ENCODE results near the gene PALLD. TPM values are rescaled to one million over a fixed set of nuclear protein-coding genes. Genes with fewer than 3 reads are reported as not detected.
A peak's percentile ranks its signal among the peaks of the same experiment; 100 is the strongest.

The PALLD gene
- total and polyA plus RNA-seq, 3 donors from 2014 or later = 138 to 156 (median 146) TPM

GRCh38 chr4:168841000-168841671 lies 344.3 kb downstream of the PALLD start:
- intact Hi-C loops (cut with DNase I; ENCODE audit: low total_unique reads) = no loop called here
- peak; percentile 25 for DNase-seq
- no peak overlapping the region for H3K4me3 ChIP-seq

GRCh38 chr4:168841672-168842019 lies 344.8 kb downstream of the PALLD start:
- H3K27ac ChIP-seq = peak overlapping the region; percentile 60 to 90
- DNase-seq = no peak
- H3K9me3 ChIP-seq = no peaks in the 10 kb centered on the region
- TF ChIP-seq POLR2A (IDR thresholded peaks at IDR 0.05) (no peak), CTCF (IDR thresholded peaks at IDR 0.05) (no peak)
- no peaks in the 10 kb centered on the region for H3K27me3 ChIP-seq
- no peaks in the 10 kb centered on the region for H3K36me3 ChIP-seq (ENCODE audit: low read depth, missing control alignments)
- intact Hi-C loops (cut with DNase I; ENCODE audit: low total_unique reads) = no loop called here
- peaks cover 39% of the 10 kb centered on the region for H3K4me1 ChIP-seq
- H3K4me3 ChIP-seq = no peak overlapping the region

More at GRCh38 chr4:168841000-168841671, 344.3 kb downstream of the PALLD start:
- WGBS, 2 donors = 77 to 87% methylated on average over 8 of the region's 8 CpGs
- peaks cover 39% of the 10 kb centered on the region for H3K4me1 ChIP-seq
- H3K36me3 ChIP-seq (ENCODE audit: low read depth, missing control alignments) = no peaks in the 10 kb centered on the region
- H3K27ac ChIP-seq = peak overlapping the region; percentile 60 to 90
- H3K27me3 ChIP-seq = no peaks in the 10 kb centered on the region
- TF ChIP-seq CTCF (IDR thresholded peaks at IDR 0.05) (no peak), POLR2A (IDR thresholded peaks at IDR 0.05) (no peak)
- no peaks in the 10 kb centered on the region for H3K9me3 ChIP-seq

- TF ChIP-seq POLR2A (IDR thresholded peaks at IDR 0.05) (no peak), CTCF (IDR thresholded peaks at IDR 0.05) (no peak)
- Histone ChIP-seq H3K27me3 (no peaks in the 10 kb centered on the region), H3K4me3 (no peak overlapping the region), H3K9me3 (no peaks in the 10 kb centered on the region), H3K27ac (peak overlapping the region in 1 of 2 donors; percentile 90), H3K36me3 (ENCODE audit: low read depth, missing control alignments) (no peaks in the 10 kb centered on the region), H3K4me1 (peaks cover 39% of the 10 kb centered on the region)
- WGBS, 2 donors = 60 to 71% methylated on average over 1 of the region's 1 CpG
- no peak for DNase-seq
- intact Hi-C loops (cut with DNase I; ENCODE audit: low total_unique reads) = no loop called here
Measured at GRCh38 chr4:168842186-168842585, 345.3 kb downstream of the PALLD start.

GRCh38 chr4:168843635-168844034 lies 346.8 kb downstream of the PALLD start:
- DNase-seq = no peak
- H3K4me1 ChIP-seq = peaks cover 48% of the 10 kb centered on the region
- intact Hi-C loops (cut with DNase I; ENCODE audit: low total_unique reads) = no loop called here
- peak overlapping the region; percentile 9 to 90 for H3K27ac ChIP-seq
- no peak for TF ChIP-seq POLR2A (IDR thresholded peaks at IDR 0.05)
- TF ChIP-seq CTCF (IDR thresholded peaks at IDR 0.05) = no peak
- H3K27me3 ChIP-seq = no peaks in the 10 kb centered on the region
- H3K9me3 ChIP-seq = no peaks in the 10 kb centered on the region
- no peak overlapping the region for H3K4me3 ChIP-seq
- WGBS, 2 donors = 88 to 93% methylated on average over 7 of the region's 7 CpGs
- no peaks in the 10 kb centered on the region for H3K36me3 ChIP-seq (ENCODE audit: low read depth, missing control alignments)

Measured in testis (tissue), 3 donors.